GM23338 (cell line): Measurements from ENCODE around the gene FCRL5.

ENCODE experiments used
- CREB1 ChIP-seq: fragments of 250-450 bp; sonication (Bioruptor Pico); IDR thresholded peaks from 2 replicates; pipeline ENCODE4 v1.5.0; 2020; ENCODE audit warnings: low read depth, mild to moderate bottlenecking, moderate library complexity
- EZH2 ChIP-seq: fragments of 200-600 bp; sonication (generic); IDR thresholded peaks from one replicate; pipeline ENCODE4 v1.8.0; 2017; ENCODE audit warnings: antibody characterized with exemption, mild to moderate bottlenecking, low read depth; ENCODE audit not compliant: unreplicated experiment
- EZH2phosphoT487 ChIP-seq: fragments of 200-600 bp; sonication (generic); IDR thresholded peaks from one replicate; pipeline ENCODE4 v1.8.1; 2018; ENCODE audit warnings: antibody characterized with exemption; ENCODE audit not compliant: unreplicated experiment
- POLR2AphosphoS5 ChIP-seq: IDR thresholded peaks from 2 replicates; pipeline ENCODE4 v1.6.1; 2016; ENCODE audit warnings: antibody characterized with exemption, low read depth
- TF ChIP-seq, protein P1 (sequence below), 2 experiments: fragments of 200-600 bp in 1 of 2; sonication (generic) in 1 of 2; conservative IDR thresholded peaks; 2 replicates each; pipeline versions ENCODE4 v1.5.1 to v1.6.1; 2016 to 2017; ENCODE audit warnings: antibody characterized with exemption in 2 of 2, low read depth in 2 of 2, mild to moderate bottlenecking in 2 of 2, moderate library complexity in 1 of 2
- TF ChIP-seq, protein P2 (sequence below): IDR thresholded peaks from 2 replicates; pipeline ENCODE4 v1.6.1; 2016; ENCODE audit warnings: antibody characterized with exemption
- TF ChIP-seq, protein P3 (sequence below): IDR thresholded peaks from one replicate; pipeline ENCODE4 v1.6.1; 2018; ENCODE audit warnings: antibody characterized with exemption; ENCODE audit not compliant: unreplicated experiment

DNA sequence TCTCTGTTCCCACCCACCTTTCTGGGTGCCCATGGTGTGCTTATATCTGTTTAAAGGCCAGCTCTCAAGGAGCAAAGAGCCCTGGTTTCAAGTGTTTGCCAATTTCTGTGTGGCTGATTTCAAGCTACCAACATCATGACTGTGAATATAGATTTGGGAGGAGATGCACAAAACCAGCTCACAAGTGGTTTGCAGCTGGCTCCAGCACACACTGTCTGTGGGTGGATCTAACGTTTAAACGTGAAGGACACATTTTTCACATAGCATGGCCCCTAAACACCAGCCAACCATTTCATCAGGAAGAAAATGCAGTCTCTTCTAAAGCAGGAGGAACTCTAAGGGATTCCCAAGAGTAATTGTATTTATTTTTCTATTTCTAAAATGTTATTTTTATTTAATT is 65.2 kb downstream of the FCRL5 start:
- TF ChIP-seq, protein P1, sequence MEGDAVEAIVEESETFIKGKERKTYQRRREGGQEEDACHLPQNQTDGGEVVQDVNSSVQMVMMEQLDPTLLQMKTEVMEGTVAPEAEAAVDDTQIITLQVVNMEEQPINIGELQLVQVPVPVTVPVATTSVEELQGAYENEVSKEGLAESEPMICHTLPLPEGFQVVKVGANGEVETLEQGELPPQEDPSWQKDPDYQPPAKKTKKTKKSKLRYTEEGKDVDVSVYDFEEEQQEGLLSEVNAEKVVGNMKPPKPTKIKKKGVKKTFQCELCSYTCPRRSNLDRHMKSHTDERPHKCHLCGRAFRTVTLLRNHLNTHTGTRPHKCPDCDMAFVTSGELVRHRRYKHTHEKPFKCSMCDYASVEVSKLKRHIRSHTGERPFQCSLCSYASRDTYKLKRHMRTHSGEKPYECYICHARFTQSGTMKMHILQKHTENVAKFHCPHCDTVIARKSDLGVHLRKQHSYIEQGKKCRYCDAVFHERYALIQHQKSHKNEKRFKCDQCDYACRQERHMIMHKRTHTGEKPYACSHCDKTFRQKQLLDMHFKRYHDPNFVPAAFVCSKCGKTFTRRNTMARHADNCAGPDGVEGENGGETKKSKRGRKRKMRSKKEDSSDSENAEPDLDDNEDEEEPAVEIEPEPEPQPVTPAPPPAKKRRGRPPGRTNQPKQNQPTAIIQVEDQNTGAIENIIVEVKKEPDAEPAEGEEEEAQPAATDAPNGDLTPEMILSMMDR (conservative IDR thresholded peaks at IDR 0.05; ENCODE audit: low read depth in 2 of 2): no peak
- TF ChIP-seq EZH2: no peak
- no peak for TF ChIP-seq POLR2AphosphoS5
- TF ChIP-seq, protein P2, sequence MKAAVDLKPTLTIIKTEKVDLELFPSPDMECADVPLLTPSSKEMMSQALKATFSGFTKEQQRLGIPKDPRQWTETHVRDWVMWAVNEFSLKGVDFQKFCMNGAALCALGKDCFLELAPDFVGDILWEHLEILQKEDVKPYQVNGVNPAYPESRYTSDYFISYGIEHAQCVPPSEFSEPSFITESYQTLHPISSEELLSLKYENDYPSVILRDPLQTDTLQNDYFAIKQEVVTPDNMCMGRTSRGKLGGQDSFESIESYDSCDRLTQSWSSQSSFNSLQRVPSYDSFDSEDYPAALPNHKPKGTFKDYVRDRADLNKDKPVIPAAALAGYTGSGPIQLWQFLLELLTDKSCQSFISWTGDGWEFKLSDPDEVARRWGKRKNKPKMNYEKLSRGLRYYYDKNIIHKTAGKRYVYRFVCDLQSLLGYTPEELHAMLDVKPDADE: no peak
- TF ChIP-seq, protein P3, sequence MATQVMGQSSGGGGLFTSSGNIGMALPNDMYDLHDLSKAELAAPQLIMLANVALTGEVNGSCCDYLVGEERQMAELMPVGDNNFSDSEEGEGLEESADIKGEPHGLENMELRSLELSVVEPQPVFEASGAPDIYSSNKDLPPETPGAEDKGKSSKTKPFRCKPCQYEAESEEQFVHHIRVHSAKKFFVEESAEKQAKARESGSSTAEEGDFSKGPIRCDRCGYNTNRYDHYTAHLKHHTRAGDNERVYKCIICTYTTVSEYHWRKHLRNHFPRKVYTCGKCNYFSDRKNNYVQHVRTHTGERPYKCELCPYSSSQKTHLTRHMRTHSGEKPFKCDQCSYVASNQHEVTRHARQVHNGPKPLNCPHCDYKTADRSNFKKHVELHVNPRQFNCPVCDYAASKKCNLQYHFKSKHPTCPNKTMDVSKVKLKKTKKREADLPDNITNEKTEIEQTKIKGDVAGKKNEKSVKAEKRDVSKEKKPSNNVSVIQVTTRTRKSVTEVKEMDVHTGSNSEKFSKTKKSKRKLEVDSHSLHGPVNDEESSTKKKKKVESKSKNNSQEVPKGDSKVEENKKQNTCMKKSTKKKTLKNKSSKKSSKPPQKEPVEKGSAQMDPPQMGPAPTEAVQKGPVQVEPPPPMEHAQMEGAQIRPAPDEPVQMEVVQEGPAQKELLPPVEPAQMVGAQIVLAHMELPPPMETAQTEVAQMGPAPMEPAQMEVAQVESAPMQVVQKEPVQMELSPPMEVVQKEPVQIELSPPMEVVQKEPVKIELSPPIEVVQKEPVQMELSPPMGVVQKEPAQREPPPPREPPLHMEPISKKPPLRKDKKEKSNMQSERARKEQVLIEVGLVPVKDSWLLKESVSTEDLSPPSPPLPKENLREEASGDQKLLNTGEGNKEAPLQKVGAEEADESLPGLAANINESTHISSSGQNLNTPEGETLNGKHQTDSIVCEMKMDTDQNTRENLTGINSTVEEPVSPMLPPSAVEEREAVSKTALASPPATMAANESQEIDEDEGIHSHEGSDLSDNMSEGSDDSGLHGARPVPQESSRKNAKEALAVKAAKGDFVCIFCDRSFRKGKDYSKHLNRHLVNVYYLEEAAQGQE: no peak
- no peak for TF ChIP-seq EZH2phosphoT487
- TF ChIP-seq CREB1 (CRISPR knock-in tag): no peak
